NCI-H1092 treated with DMSO at 0.1 percent for 48 hours (cell line): Measurements from ENCODE around the gene NR1H3.
"Not testable (repeated sequence)": the region's sequence is repeated elsewhere in the genome, so short reads cannot be mapped to it uniquely, and the experiment has no call there.

Source experiments
- DNase-seq: peaks from one replicate; lab custom pipeline; 2025; lab: John Stamatoyannopoulos, UW

NR1H3 gene

DNA sequence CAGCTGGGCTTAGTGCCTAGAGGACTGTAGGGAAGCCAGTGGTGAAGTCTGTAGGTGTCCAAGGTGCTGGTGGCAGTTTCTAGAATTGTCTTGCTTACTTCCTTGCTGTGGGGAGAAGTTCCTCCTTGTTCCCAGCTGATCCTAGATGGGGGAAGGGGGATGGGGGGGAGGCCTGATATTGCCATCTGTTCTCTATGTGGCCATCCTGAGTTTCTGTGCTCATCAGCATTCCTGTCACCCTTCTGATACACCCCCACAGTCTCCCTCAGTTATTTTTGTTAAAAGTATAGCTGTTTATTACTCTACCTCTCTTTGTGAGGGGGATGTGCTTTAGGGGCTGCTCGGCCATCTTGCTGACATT, 48.7 kb downstream of the NR1H3 start:
- DNase-seq, result no peak

- DNase-seq, result no peak
These were observed 50.4 kb downstream of the NR1H3 start for GRCh38 chr11:47308050-47308823.

DNA sequence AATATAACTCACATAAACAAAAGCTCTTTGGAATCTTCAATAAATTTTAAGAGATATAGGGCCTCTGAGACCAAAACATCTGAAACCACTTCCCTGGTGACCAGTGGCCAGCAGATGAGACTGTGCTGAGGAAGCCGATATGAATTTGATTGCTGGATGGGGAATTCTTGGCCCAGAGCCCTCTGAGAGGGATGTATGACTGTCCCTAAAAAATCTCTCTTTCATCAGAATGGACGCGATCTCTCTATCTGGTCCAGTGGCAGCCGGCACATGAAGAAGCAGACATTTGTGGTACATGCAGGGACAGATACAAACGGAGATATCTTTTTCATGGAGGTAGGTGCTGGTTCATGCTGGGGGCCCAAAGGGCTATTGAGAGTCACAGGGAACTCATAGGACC, 57.2 kb downstream of the NR1H3 start:
- no peak for DNase-seq

DNA sequence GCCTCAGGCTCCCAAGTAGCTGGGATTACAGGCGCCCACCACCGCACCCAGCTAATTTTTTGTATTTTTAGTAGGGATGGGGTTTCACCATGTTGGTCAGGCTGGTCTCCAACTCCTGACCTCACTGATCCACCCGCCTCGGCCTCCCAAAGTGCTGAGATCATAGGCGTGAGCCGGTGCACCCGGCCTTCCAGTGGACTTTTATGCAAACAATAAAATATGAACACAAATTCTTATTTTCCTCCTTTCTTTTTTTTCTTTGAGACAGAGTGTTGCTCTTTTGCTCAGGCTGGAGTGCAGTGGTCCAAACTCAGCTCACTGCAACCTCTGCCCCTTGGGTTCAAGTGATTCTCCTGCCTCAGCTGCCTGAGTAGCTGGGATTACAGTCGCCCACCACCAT, 58.7 kb downstream of the NR1H3 start:
- DNase-seq, result not testable (repeated sequence)

GRCh38 chr11:47317064-47317828, 59.5 kb downstream of the NR1H3 start:
- no peak for DNase-seq

GRCh38 chr11:47318166-47318565, 60.4 kb downstream of the NR1H3 start:
- DNase-seq, result no peak
